ENCODE results near the gene SUCLG1.

DNA sequence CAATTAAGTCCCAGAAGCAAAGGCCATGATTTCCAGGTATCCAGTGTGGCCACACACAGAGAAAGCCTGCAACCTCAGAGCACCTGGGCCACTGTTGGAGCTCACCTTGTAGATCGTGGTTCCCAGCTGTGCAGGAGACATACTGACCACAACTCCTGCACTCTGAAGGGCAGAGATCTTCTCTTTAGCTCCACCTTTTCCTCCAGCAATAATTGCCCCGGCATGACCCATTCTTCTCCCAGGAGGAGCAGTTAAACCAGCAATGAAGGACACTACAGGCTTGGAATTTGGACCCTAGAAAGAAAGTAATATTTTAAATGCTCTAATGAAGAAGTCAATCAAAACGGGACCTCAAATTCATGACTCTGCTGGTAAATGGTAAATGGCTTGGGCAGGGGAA is 33.8 kb downstream of the SUCLG1 start:
- TF ChIP-seq, protein P1, sequence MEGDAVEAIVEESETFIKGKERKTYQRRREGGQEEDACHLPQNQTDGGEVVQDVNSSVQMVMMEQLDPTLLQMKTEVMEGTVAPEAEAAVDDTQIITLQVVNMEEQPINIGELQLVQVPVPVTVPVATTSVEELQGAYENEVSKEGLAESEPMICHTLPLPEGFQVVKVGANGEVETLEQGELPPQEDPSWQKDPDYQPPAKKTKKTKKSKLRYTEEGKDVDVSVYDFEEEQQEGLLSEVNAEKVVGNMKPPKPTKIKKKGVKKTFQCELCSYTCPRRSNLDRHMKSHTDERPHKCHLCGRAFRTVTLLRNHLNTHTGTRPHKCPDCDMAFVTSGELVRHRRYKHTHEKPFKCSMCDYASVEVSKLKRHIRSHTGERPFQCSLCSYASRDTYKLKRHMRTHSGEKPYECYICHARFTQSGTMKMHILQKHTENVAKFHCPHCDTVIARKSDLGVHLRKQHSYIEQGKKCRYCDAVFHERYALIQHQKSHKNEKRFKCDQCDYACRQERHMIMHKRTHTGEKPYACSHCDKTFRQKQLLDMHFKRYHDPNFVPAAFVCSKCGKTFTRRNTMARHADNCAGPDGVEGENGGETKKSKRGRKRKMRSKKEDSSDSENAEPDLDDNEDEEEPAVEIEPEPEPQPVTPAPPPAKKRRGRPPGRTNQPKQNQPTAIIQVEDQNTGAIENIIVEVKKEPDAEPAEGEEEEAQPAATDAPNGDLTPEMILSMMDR (IDR thresholded peaks at IDR 0.05; ENCODE audit: insufficient read depth, low read depth, low read length) = no peak
- TF ChIP-seq EZH2 (IDR thresholded peaks at IDR 0.05; ENCODE audit: insufficient read depth, low read length) = no peak

Measured in astrocyte (in vitro differentiated cells and primary cell).